ENCODE data around the gene MAP3K5. TPM values are rescaled to one million over a fixed set of nuclear protein-coding genes. Genes with fewer than 3 reads are reported as not detected.

MAP3K5 gene
- total RNA-seq, 4 donors from 2014 or later: 18.7 to 24.1 (median 20.7) TPM

GRCh38 chr6:136826216-136826615 lies 33.9 kb upstream of the MAP3K5 start:
- WGBS: 62% methylated on average over 6 of the region's 6 CpGs
- Histone ChIP-seq H3K4me3 (no peak overlapping the region), H3K27ac (replicated peaks in 1 of 4) (peak overlapping the region in 1 of 4 donors; percentile 8), H3K9me3 (no peaks in the 10 kb centered on the region), H3K27me3 (no peaks in the 10 kb centered on the region), H3K4me1 (peaks cover 13 to 21% (median 18%) of the 10 kb centered on the region in 4 donors), H3K36me3 (peaks cover 0 to 36% (median 12%) of the 10 kb centered on the region in 4 donors)
- no peak for DNase-seq (ENCODE audit: extremely low spot score)
- intact Hi-C loops (cut with DNase I): no loop called here
- TF ChIP-seq EP300 (IDR thresholded peaks at IDR 0.05): no peak
- TF ChIP-seq POLR2AphosphoS5 (IDR thresholded peaks at IDR 0.05): no peak
- TF ChIP-seq, protein P1, sequence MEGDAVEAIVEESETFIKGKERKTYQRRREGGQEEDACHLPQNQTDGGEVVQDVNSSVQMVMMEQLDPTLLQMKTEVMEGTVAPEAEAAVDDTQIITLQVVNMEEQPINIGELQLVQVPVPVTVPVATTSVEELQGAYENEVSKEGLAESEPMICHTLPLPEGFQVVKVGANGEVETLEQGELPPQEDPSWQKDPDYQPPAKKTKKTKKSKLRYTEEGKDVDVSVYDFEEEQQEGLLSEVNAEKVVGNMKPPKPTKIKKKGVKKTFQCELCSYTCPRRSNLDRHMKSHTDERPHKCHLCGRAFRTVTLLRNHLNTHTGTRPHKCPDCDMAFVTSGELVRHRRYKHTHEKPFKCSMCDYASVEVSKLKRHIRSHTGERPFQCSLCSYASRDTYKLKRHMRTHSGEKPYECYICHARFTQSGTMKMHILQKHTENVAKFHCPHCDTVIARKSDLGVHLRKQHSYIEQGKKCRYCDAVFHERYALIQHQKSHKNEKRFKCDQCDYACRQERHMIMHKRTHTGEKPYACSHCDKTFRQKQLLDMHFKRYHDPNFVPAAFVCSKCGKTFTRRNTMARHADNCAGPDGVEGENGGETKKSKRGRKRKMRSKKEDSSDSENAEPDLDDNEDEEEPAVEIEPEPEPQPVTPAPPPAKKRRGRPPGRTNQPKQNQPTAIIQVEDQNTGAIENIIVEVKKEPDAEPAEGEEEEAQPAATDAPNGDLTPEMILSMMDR (IDR thresholded peaks at IDR 0.05): no peak
- no peak for TF ChIP-seq POLR2A (IDR thresholded peaks at IDR 0.05; ENCODE audit: low read depth)

DNA sequence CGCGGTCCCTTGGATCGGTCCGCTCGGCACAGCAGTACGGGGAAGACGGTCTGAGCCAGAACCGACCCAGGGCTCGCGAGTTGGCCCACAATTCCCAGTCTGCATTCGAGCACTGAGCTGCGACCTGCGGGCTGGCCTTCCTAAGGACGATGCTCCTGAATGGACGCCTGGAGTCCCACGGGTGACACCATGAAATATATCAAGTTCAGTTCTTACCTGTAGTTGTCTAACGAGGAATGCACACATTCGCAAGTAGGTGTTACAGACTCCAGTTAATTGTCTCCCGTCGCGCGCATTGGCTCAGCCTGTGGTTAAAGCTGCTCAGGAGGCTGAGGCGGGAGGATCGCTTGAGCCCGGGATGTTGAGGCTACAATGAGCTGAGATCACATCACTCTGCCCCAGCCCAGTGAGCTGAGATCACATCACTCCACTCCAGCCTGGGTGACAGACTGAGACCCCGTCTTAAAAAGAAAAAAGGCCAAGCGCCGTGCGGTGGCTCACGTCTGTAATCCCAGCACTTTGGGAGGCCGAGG lies 30.9 kb upstream of the MAP3K5 start:
- Histone ChIP-seq H3K4me3 (peak overlapping the region; percentile 78 to 89 (median 81)), H3K4me1 (peaks cover 13 to 21% (median 21%) of the 10 kb centered on the region in 4 donors), H3K9me3 (no peaks in the 10 kb centered on the region), H3K27ac (replicated peaks in 1 of 4) (peak overlapping the region; percentile 92 to 96 (median 94)), H3K27me3 (no peaks in the 10 kb centered on the region), H3K36me3 (peaks cover 0 to 27% (median 4%) of the 10 kb centered on the region in 4 donors)
- no peak for DNase-seq (ENCODE audit: extremely low spot score)
- intact Hi-C loops (cut with DNase I): no loop called here
- 82% methylated on average over 16 of the region's 31 CpGs for WGBS
- TF ChIP-seq POLR2AphosphoS5 (IDR thresholded peaks at IDR 0.05): no peak
- TF ChIP-seq POLR2A (IDR thresholded peaks at IDR 0.05; ENCODE audit: low read depth): no peak

- WGBS: 0% methylated on average over 44 of the region's 78 CpGs
- intact Hi-C loops (cut with DNase I): no loop called here
Measured at GRCh38 chr6:136822376-136823127, 30.3 kb upstream of the MAP3K5 start, which contains the start of gene PEX7. Gene PEX7, plus strand, starts transcription at chr6:136822592. Its CDS starts 74 bp downstream, at chr6:136822666.

DNA sequence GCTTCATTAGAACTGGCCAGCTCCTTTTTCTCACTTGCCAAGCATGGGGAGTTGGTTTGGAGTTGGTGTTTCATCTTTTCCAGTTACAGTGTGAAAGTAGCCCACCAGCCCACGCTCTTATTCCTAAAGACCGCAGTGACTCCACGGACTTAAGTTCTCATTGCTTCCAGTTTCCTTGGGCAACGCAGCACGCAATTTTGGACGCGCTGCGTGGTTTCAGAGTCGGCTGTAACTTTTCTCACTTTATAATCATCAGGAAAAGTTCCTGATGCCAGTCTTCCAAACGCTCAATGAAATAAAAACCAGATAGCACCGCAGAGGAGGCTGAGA lies 29.7 kb upstream of the MAP3K5 start:
- Histone ChIP-seq H3K4me3 (peak overlapping the region; percentile 78 to 89 (median 81)), H3K36me3 (peaks cover 0 to 21% (median 4%) of the 10 kb centered on the region in 4 donors), H3K27ac (replicated peaks in 1 of 4) (peak overlapping the region; percentile 92 to 96 (median 94)), H3K4me1 (peaks cover 13 to 21% (median 21%) of the 10 kb centered on the region in 4 donors), H3K27me3 (no peaks in the 10 kb centered on the region), H3K9me3 (no peaks in the 10 kb centered on the region)
- TF ChIP-seq, protein P1 (IDR thresholded peaks at IDR 0.05): no peak
- TF ChIP-seq POLR2AphosphoS5 (IDR thresholded peaks at IDR 0.05) (no peak), EP300 (IDR thresholded peaks at IDR 0.05) (no peak), POLR2A (IDR thresholded peaks at IDR 0.05; ENCODE audit: low read depth) (no peak)
- under 1% methylated on average over 11 of the region's 11 CpGs for WGBS
- intact Hi-C loops (cut with DNase I): no loop called here
- DNase-seq (ENCODE audit: extremely low spot score): no peak

More at GRCh38 chr6:136822376-136823127, 30.3 kb upstream of the MAP3K5 start, which contains the start of gene PEX7:
- DNase-seq (ENCODE audit: extremely low spot score): peak; percentile 99
- peaks cover 13 to 21% (median 21%) of the 10 kb centered on the region in 4 donors for H3K4me1 ChIP-seq
- peak within 1 kb of the TSS; percentile 92 to 96 (median 94) for H3K27ac ChIP-seq (replicated peaks in 1 of 4)
- peaks cover 0 to 26% (median 4%) of the 10 kb centered on the region in 4 donors for H3K36me3 ChIP-seq
- no peaks in the 10 kb centered on the region for H3K27me3 ChIP-seq
- H3K9me3 ChIP-seq: no peaks in the 10 kb centered on the region
- TF ChIP-seq EP300 (IDR thresholded peaks at IDR 0.05): no peak
- peak; percentile 20 for TF ChIP-seq POLR2A (IDR thresholded peaks at IDR 0.05; ENCODE audit: low read depth)
- TF ChIP-seq POLR2AphosphoS5 (IDR thresholded peaks at IDR 0.05): peak; percentile 56 to 80
- TF ChIP-seq, protein P1 (IDR thresholded peaks at IDR 0.05): peak; percentile 54 to 65 (median 62)
- peak within 1 kb of the TSS; percentile 78 to 89 (median 81) for H3K4me3 ChIP-seq

- intact Hi-C loops (cut with DNase I): no loop called here
- Histone ChIP-seq H3K27ac (replicated peaks in 1 of 4) (no peak overlapping the region), H3K27me3 (no peaks in the 10 kb centered on the region), H3K9me3 (no peaks in the 10 kb centered on the region), H3K4me3 (no peak overlapping the region), H3K36me3 (peaks cover 0 to 8% (median 0%) of the 10 kb centered on the region in 4 donors), H3K4me1 (peaks cover 13 to 21% (median 18%) of the 10 kb centered on the region in 4 donors)
- 69% methylated on average over 2 of the region's 2 CpGs for WGBS
- DNase-seq (ENCODE audit: extremely low spot score): no peak
- TF ChIP-seq EP300 (IDR thresholded peaks at IDR 0.05): no peak
- TF ChIP-seq, protein P1 (IDR thresholded peaks at IDR 0.05): no peak
- no peak for TF ChIP-seq POLR2A (IDR thresholded peaks at IDR 0.05; ENCODE audit: low read depth)
- no peak for TF ChIP-seq POLR2AphosphoS5 (IDR thresholded peaks at IDR 0.05)
Measured at GRCh38 chr6:136820561-136820960, 28.3 kb upstream of the MAP3K5 start.
